GM23338 (cell line): ENCODE measurements around the gene GOLGA6L26.
"Not testable (repeated sequence)": the region's sequence is repeated elsewhere in the genome, so short reads cannot be mapped to it uniquely, and the experiment has no call there.

Source experiments
- CREB1 ChIP-seq: fragments of 250-450 bp; sonication (Bioruptor Pico); IDR thresholded peaks from 2 replicates; pipeline ENCODE4 v1.5.0; 2020; ENCODE audit warnings: low read depth, mild to moderate bottlenecking, moderate library complexity
- EZH2 ChIP-seq: fragments of 200-600 bp; sonication (generic); IDR thresholded peaks from one replicate; pipeline ENCODE4 v1.8.0; 2017; ENCODE audit warnings: antibody characterized with exemption, mild to moderate bottlenecking, low read depth; ENCODE audit not compliant: unreplicated experiment
- EZH2phosphoT487 ChIP-seq: fragments of 200-600 bp; sonication (generic); IDR thresholded peaks from one replicate; pipeline ENCODE4 v1.8.1; 2018; ENCODE audit warnings: antibody characterized with exemption; ENCODE audit not compliant: unreplicated experiment
- JUNB ChIP-seq: IDR thresholded peaks from one replicate; pipeline ENCODE4 v1.6.1; 2016; ENCODE audit warnings: antibody characterized with exemption; ENCODE audit not compliant: unreplicated experiment
- NANOG ChIP-seq: IDR thresholded peaks from 2 replicates; pipeline ENCODE4 v1.6.1; 2016; ENCODE audit warnings: antibody characterized with exemption, borderline replicate concordance
- POLR2AphosphoS5 ChIP-seq: IDR thresholded peaks from 2 replicates; pipeline ENCODE4 v1.6.1; 2016; ENCODE audit warnings: antibody characterized with exemption, low read depth
- ZNF331 ChIP-seq: fragments of 250-450 bp; sonication (Bioruptor Pico); IDR thresholded peaks from 2 replicates; pipeline ENCODE4 v1.5.0; 2020; ENCODE audit warnings: low read depth, mild to moderate bottlenecking, moderate library complexity
- TF ChIP-seq, protein P1 (sequence below), 2 experiments: fragments of 200-600 bp in 1 of 2; sonication (generic) in 1 of 2; conservative IDR thresholded peaks; 2 replicates each; pipeline versions ENCODE4 v1.5.1 to v1.6.1; 2016 to 2017; ENCODE audit warnings: antibody characterized with exemption in 2 of 2, low read depth in 2 of 2, mild to moderate bottlenecking in 2 of 2, moderate library complexity in 1 of 2
- TF ChIP-seq, protein P2 (sequence below): IDR thresholded peaks from one replicate; pipeline ENCODE4 v1.6.1; 2018; ENCODE audit warnings: antibody characterized with exemption; ENCODE audit not compliant: unreplicated experiment
- TF ChIP-seq, protein P3 (sequence below): IDR thresholded peaks from 2 replicates; pipeline ENCODE4 v1.6.1; 2016; ENCODE audit warnings: antibody characterized with exemption

DNA sequence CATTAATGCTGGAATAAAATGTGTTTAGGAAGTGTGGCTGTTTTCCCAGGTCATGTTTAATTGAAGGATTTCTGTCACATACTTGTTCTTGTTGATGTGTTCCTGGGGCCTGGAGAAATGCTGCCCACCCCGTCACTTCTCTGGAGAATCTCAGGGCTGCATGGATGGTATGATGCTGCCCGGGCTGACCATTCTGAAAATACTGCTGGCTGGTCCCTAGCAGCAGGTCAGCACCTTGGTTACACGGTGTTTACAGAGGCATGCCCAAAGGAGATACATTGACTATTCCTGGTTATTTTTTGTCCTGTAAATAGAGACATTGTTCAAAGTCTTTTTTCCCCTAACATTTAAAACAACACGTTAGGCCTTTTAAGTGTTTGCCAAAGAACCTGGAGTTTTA is 46.7 kb upstream of the GOLGA6L26 start:
- TF ChIP-seq, protein P1, sequence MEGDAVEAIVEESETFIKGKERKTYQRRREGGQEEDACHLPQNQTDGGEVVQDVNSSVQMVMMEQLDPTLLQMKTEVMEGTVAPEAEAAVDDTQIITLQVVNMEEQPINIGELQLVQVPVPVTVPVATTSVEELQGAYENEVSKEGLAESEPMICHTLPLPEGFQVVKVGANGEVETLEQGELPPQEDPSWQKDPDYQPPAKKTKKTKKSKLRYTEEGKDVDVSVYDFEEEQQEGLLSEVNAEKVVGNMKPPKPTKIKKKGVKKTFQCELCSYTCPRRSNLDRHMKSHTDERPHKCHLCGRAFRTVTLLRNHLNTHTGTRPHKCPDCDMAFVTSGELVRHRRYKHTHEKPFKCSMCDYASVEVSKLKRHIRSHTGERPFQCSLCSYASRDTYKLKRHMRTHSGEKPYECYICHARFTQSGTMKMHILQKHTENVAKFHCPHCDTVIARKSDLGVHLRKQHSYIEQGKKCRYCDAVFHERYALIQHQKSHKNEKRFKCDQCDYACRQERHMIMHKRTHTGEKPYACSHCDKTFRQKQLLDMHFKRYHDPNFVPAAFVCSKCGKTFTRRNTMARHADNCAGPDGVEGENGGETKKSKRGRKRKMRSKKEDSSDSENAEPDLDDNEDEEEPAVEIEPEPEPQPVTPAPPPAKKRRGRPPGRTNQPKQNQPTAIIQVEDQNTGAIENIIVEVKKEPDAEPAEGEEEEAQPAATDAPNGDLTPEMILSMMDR (conservative IDR thresholded peaks at IDR 0.05; ENCODE audit: low read depth in 2 of 2) = not testable (repeated sequence)
- TF ChIP-seq POLR2AphosphoS5; EZH2; NANOG; EZH2phosphoT487; ZNF331 (CRISPR knock-in tag); CREB1; JUNB: not testable (repeated sequence)
- TF ChIP-seq, protein P2, sequence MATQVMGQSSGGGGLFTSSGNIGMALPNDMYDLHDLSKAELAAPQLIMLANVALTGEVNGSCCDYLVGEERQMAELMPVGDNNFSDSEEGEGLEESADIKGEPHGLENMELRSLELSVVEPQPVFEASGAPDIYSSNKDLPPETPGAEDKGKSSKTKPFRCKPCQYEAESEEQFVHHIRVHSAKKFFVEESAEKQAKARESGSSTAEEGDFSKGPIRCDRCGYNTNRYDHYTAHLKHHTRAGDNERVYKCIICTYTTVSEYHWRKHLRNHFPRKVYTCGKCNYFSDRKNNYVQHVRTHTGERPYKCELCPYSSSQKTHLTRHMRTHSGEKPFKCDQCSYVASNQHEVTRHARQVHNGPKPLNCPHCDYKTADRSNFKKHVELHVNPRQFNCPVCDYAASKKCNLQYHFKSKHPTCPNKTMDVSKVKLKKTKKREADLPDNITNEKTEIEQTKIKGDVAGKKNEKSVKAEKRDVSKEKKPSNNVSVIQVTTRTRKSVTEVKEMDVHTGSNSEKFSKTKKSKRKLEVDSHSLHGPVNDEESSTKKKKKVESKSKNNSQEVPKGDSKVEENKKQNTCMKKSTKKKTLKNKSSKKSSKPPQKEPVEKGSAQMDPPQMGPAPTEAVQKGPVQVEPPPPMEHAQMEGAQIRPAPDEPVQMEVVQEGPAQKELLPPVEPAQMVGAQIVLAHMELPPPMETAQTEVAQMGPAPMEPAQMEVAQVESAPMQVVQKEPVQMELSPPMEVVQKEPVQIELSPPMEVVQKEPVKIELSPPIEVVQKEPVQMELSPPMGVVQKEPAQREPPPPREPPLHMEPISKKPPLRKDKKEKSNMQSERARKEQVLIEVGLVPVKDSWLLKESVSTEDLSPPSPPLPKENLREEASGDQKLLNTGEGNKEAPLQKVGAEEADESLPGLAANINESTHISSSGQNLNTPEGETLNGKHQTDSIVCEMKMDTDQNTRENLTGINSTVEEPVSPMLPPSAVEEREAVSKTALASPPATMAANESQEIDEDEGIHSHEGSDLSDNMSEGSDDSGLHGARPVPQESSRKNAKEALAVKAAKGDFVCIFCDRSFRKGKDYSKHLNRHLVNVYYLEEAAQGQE = not testable (repeated sequence)
- TF ChIP-seq, protein P3, sequence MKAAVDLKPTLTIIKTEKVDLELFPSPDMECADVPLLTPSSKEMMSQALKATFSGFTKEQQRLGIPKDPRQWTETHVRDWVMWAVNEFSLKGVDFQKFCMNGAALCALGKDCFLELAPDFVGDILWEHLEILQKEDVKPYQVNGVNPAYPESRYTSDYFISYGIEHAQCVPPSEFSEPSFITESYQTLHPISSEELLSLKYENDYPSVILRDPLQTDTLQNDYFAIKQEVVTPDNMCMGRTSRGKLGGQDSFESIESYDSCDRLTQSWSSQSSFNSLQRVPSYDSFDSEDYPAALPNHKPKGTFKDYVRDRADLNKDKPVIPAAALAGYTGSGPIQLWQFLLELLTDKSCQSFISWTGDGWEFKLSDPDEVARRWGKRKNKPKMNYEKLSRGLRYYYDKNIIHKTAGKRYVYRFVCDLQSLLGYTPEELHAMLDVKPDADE = not testable (repeated sequence)
